Breast epithelium (tissue), 3 donors: ENCODE data around the gene LRRC74A.

ENCODE experiments used
- CTCF ChIP-seq, 3 donors: fragments of 450-650 bp; IDR thresholded peaks; one replicate each; pipeline ENCODE4 v1.5.1; 2016 to 2017; ENCODE audit warnings: antibody characterized with exemption in 3 of 3, mild to moderate bottlenecking in 3 of 3, moderate library complexity in 3 of 3
- POLR2A ChIP-seq: fragments of 450-650 bp; IDR thresholded peaks from one replicate; pipeline ENCODE4 v1.6.1; 2016; ENCODE audit warnings: antibody characterized with exemption, mild to moderate bottlenecking, moderate library complexity

- TF ChIP-seq POLR2A (no peak), CTCF (IDR thresholded peaks at IDR 0.05) (peak; percentile 82 to 95 (median 89))
Measured at GRCh38 chr14:76872796-76873432, 46.7 kb downstream of the LRRC74A start.
